HFFc6 (cell line): ENCODE measurements around the gene PTPN2. TPM values are rescaled to one million over a fixed set of nuclear protein-coding genes. Genes with fewer than 3 reads are reported as not detected.

Experiments used
- DNase-seq: peaks from one replicate; pipeline ENCODE4 v3.0.0-alpha.2; 2018
- H3K27ac Mint-ChIP-seq: 2 replicates; pipeline ENCODE4 v1.8.0; 2020; ENCODE audit warnings: mild to moderate bottlenecking, mixed read lengths
- H3K27me3 Mint-ChIP-seq: 2 replicates; pipeline ENCODE4 v1.8.0; 2021; ENCODE audit warnings: mild to moderate bottlenecking, moderate library complexity, mixed read lengths; ENCODE audit not compliant: insufficient read depth
- H3K36me3 Mint-ChIP-seq: 2 replicates; pipeline ENCODE4 v1.8.0; 2021; ENCODE audit warnings: low read depth, mixed read lengths
- H3K4me1 Mint-ChIP-seq: 2 replicates; pipeline ENCODE4 v1.8.0; 2020; ENCODE audit warnings: low read depth, mixed read lengths
- H3K4me3 Mint-ChIP-seq: 2 replicates; pipeline ENCODE4 v1.8.0; 2020; ENCODE audit warnings: mild to moderate bottlenecking, moderate library complexity, mixed read lengths
- H3K9me3 Mint-ChIP-seq: 2 replicates; pipeline ENCODE4 v1.8.0; 2020; ENCODE audit warnings: mild to moderate bottlenecking, mixed read lengths
- CTCF ChIP-seq: fragments of 200-600 bp; sonication (generic); IDR thresholded peaks from 2 replicates; pipeline ENCODE4 v1.5.0; 2021; ENCODE audit warnings: antibody characterized with exemption, mild to moderate bottlenecking
- total RNA-seq, 6 experiments: library from RNA; stranded (reverse); fragmentation: NEBNext Ultra II Directional; extraction: Animal tissue kit (Norgen Biotek cat#: 25700); gene quantifications; 2 replicates in 1 of 6; 3 replicates in 5 of 6; pipeline ENCODE4 v1.2.3, GENCODE V29; 2021

The PTPN2 gene
- total RNA-seq, 6 experiments from 2014 or later, result 21.1 to 24.4 (median 23.2) TPM

- no peaks in the 10 kb centered on the region for H3K9me3 Mint-ChIP-seq
- H3K36me3 Mint-ChIP-seq, result no peaks in the 10 kb centered on the region
- TF ChIP-seq CTCF, result no peak
- H3K4me3 Mint-ChIP-seq, result no peak overlapping the region
- DNase-seq, result no peak
- no peak overlapping the region for H3K27ac Mint-ChIP-seq
- 0 out of 2 replicates have a peak, but pooled peaks cover 5% of the 10 kb centered on the region for H3K4me1 Mint-ChIP-seq
- H3K27me3 Mint-ChIP-seq, result no peaks in the 10 kb centered on the region; the same call in none of the 2 replicates
These were observed 44.6 kb upstream of the PTPN2 start for GRCh38 chr18:12928641-12929040.

DNA sequence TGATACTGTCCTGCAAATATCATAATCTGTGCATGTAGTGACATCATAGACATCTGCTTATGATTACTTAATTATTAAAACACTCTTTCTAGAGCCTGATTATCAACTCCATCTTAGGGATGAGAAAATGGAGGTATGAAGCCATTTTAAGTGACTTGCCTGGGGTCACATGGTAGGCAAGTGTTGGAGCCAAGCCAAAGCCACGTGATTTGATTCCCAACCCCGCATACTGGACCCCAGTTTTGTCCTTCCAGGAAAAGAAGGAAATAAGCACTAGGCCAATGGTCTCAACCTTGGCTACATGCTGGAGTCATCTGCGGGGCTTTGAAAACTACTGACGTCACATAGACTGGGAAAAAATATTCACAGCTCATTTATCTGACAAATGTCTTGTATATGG is 44.2 kb upstream of the PTPN2 start:
- Mint-ChIP-seq H3K36me3 (no peaks in the 10 kb centered on the region), H3K4me1 (0 out of 2 replicates have a peak, but pooled peaks cover under 1% of the 10 kb centered on the region), H3K9me3 (no peaks in the 10 kb centered on the region), H3K4me3 (no peak overlapping the region), H3K27ac (no peak overlapping the region), H3K27me3 (no peaks in the 10 kb centered on the region; the same call in none of the 2 replicates)
- TF ChIP-seq CTCF, result no peak
- no peak for DNase-seq

DNA sequence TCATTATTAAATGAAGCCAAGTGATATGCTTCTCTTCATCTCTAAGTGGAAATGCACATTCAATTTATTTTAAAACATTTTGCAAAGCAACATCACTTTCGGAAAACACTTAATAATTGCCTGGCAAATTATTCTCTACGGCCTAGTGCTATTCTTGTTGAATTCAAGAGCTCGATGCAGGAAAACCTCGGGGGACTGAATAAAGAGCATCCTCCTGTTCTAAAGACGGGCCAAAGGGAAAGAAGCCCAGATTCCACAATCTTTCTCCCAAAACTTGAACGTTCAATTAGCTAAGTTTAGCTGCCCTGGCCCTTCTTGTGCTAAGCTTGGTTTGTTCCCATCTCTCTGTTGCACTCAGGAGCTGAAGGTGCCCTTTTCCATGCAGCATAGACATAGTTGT is 40.6 kb upstream of the PTPN2 start:
- no peak for DNase-seq
- Mint-ChIP-seq H3K36me3 (no peaks in the 10 kb centered on the region), H3K9me3 (no peaks in the 10 kb centered on the region), H3K27me3 (no peaks in the 10 kb centered on the region; the same call in none of the 2 replicates), H3K27ac (no peak overlapping the region), H3K4me1 (no peaks in the 10 kb centered on the region), H3K4me3 (no peak overlapping the region)
- no peak for TF ChIP-seq CTCF

- no peak for DNase-seq
- no peak for TF ChIP-seq CTCF
- no peaks in the 10 kb centered on the region for H3K36me3 Mint-ChIP-seq
- no peaks in the 10 kb centered on the region for H3K4me1 Mint-ChIP-seq
- H3K27ac Mint-ChIP-seq, result no peak overlapping the region
- no peak overlapping the region for H3K4me3 Mint-ChIP-seq
- peaks cover 2% of the 10 kb centered on the region for H3K27me3 Mint-ChIP-seq
- H3K9me3 Mint-ChIP-seq, result no peaks in the 10 kb centered on the region
These were observed 38.2 kb upstream of the PTPN2 start for GRCh38 chr18:12922266-12922665.

DNA sequence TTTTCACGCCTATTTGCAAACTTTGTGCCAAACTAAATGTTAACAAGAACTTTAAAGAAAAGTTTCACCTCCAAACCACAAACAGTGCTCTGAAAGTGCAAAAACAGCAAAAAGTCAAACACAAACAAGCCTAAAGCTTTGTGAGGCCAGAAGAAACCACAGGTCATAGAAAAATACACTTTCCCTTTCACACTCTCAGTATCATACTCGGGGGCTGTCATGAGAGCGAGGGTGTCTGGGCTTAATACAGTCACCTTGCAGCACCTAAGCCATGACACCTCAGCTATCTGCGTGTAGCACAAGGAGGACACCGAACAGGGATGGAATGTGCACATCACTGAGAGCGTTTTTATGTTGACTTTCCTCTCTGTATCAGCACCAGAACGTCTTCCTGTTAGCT is 37.1 kb upstream of the PTPN2 start:
- Mint-ChIP-seq H3K4me1 (no peaks in the 10 kb centered on the region), H3K27ac (no peak overlapping the region), H3K9me3 (no peaks in the 10 kb centered on the region), H3K36me3 (no peaks in the 10 kb centered on the region), H3K27me3 (peaks cover 2% of the 10 kb centered on the region), H3K4me3 (no peak overlapping the region)
- TF ChIP-seq CTCF, result no peak
- DNase-seq, result no peak
